Measurements from ENCODE around the gene NDST4. TPM values are rescaled to one million over a fixed set of nuclear protein-coding genes. Genes with fewer than 3 reads are reported as not detected.

Gene NDST4
- total and polyA plus RNA-seq, 2 of the 13 experiments (the other 11 are each of a cell fraction or from before 2014, with no cell fraction given), result not detected

- H3K4me1 ChIP-seq (ENCODE audit: insufficient read depth, low read length), result 0 out of 2 replicates have a peak, but pooled peaks cover 9% of the 10 kb centered on the region
- H3K4me3 ChIP-seq (replicated peaks in 1 of 3; ENCODE audit: insufficient read depth in 1 of 3, low read depth in 2 of 3, low read length in 3 of 3), result no peak overlapping the region
- no peak overlapping the region for H3K9ac ChIP-seq (ENCODE audit: insufficient read depth, low read depth, low read length)
- WGBS (ENCODE audit: low lambda C conversion rate), result 3% methylated on average over 1 of the region's 1 CpG
- no peaks in the 10 kb centered on the region for H3K79me2 ChIP-seq (ENCODE audit: insufficient read depth, low read length)
- DNase-seq (ENCODE audit: low spot score), result no peak
- H3K27ac ChIP-seq (ENCODE audit: extremely low read length, insufficient read depth, low read length), result no peak overlapping the region
- H3K4me2 ChIP-seq (ENCODE audit: low read depth, low read length), result no peak overlapping the region
- H3K36me3 ChIP-seq (replicated peaks in 1 of 2; ENCODE audit: control insufficient read depth in 1 of 2, insufficient read depth in 2 of 2, low read length in 2 of 2), result no peaks in the 10 kb centered on the region
- H2AFZ ChIP-seq (ENCODE audit: low read length), result no peak overlapping the region
- intact Hi-C loops (cut with micrococcal nuclease; ENCODE audit: unreplicated experiment) (no loop called here), in situ Hi-C loops (cut with HindIII; ENCODE audit: extremely low pct_ligation_motif_present, low pct_unique_long_range_greater_than_20kb) (no loop called here)
- ChIA-PET CTCF (ENCODE audit: low intra/inter-chr PET ratio, low total read pairs) (no interaction called here), POLR2A (no interaction called here)
- H3K9me3 ChIP-seq (ENCODE audit: low read length), result no peaks in the 10 kb centered on the region
- no peak for ATAC-seq
- TF ChIP-seq, protein P1, sequence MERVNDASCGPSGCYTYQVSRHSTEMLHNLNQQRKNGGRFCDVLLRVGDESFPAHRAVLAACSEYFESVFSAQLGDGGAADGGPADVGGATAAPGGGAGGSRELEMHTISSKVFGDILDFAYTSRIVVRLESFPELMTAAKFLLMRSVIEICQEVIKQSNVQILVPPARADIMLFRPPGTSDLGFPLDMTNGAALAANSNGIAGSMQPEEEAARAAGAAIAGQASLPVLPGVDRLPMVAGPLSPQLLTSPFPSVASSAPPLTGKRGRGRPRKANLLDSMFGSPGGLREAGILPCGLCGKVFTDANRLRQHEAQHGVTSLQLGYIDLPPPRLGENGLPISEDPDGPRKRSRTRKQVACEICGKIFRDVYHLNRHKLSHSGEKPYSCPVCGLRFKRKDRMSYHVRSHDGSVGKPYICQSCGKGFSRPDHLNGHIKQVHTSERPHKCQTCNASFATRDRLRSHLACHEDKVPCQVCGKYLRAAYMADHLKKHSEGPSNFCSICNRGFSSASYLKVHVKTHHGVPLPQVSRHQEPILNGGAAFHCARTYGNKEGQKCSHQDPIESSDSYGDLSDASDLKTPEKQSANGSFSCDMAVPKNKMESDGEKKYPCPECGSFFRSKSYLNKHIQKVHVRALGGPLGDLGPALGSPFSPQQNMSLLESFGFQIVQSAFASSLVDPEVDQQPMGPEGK (CRISPR knock-in tag; IDR thresholded peaks at IDR 0.05), result no peak
- no peak for TF ChIP-seq TRIM24 (CRISPR knock-in tag; IDR thresholded peaks at IDR 0.05)
- no peak for TF ChIP-seq MED8 (CRISPR knock-in tag; IDR thresholded peaks at IDR 0.05; ENCODE audit: insufficient replicate concordance)
- no peak for TF ChIP-seq TFDP2 (CRISPR knock-in tag; IDR thresholded peaks at IDR 0.05)
- TF ChIP-seq ZNF503 (CRISPR knock-in tag; IDR thresholded peaks at IDR 0.05), result no peak
- TF ChIP-seq MXD4 (CRISPR knock-in tag; IDR thresholded peaks at IDR 0.05), result no peak
- no peak for TF ChIP-seq CAMTA2 (CRISPR knock-in tag; IDR thresholded peaks at IDR 0.05; ENCODE audit: borderline replicate concordance)
- TF ChIP-seq ZBTB49 (CRISPR knock-in tag; IDR thresholded peaks at IDR 0.05; ENCODE audit: borderline replicate concordance), result no peak
- TF ChIP-seq PRDM4 (CRISPR knock-in tag; IDR thresholded peaks at IDR 0.05; ENCODE audit: borderline replicate concordance), result no peak
- TF ChIP-seq ZNF570 (CRISPR knock-in tag; IDR thresholded peaks at IDR 0.05; ENCODE audit: borderline replicate concordance), result no peak
- no peak for TF ChIP-seq MEIS2 (CRISPR knock-in tag; IDR thresholded peaks at IDR 0.05)
- no peak for TF ChIP-seq KMT2A (CRISPR knock-in tag; IDR thresholded peaks at IDR 0.05)
- TF ChIP-seq NONO (IDR thresholded peaks at IDR 0.05), result no peak
- no peak for TF ChIP-seq NONO (CRISPR knock-in tag; conservative IDR thresholded peaks at IDR 0.05)
- no peaks in the 10 kb centered on the region for H4K20me1 ChIP-seq (ENCODE audit: insufficient read depth, low read length)
- no peak for FAIRE-seq
- no peaks in the 10 kb centered on the region; a peak in 1 of 5 replicates for H3K27me3 ChIP-seq (ENCODE audit: control insufficient read depth in 1 of 2, insufficient read depth in 2 of 2, low read length in 2 of 2)
- no TSS peak for BruUV-seq (replicated peaks)
These were observed 189.1 kb downstream of the NDST4 start for GRCh38 chr4:114924311-114924710.
